ENCODE results near the gene MZB1. TPM values are rescaled to one million over a fixed set of nuclear protein-coding genes. Genes with fewer than 3 reads are reported as not detected.

Gene MZB1
- polyA plus RNA-seq, 1 of the 3 experiments (the other 2 are of a cell fraction) = not detected

DNA sequence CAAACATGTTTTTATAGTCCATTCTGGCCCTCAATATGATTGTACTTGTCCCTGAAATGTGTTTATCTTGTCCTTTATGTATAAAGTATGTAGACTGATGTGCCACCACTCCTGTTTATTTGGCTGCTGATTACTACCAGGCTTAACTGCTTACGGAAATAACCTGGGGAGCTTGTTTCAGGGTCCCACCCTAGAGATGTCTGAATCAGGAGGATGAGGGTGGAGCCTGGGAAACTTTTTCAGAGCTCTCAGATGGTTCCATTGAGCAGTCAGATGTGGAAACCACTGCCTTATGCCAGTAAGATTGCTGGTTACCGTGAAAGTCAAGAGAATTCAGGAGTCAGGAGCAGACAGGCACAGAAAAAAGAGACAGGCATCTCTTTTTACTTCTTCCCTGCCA is 25.8 kb downstream of the MZB1 start (continued):
- TF ChIP-seq, protein P1, sequence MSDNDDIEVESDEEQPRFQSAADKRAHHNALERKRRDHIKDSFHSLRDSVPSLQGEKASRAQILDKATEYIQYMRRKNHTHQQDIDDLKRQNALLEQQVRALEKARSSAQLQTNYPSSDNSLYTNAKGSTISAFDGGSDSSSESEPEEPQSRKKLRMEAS (IDR thresholded peaks at IDR 0.05; ENCODE audit: low read depth) = no peak
- TF ChIP-seq NRF1 (IDR thresholded peaks at IDR 0.05; ENCODE audit: low read depth, low read length) = no peak
- TF ChIP-seq, protein P2, sequence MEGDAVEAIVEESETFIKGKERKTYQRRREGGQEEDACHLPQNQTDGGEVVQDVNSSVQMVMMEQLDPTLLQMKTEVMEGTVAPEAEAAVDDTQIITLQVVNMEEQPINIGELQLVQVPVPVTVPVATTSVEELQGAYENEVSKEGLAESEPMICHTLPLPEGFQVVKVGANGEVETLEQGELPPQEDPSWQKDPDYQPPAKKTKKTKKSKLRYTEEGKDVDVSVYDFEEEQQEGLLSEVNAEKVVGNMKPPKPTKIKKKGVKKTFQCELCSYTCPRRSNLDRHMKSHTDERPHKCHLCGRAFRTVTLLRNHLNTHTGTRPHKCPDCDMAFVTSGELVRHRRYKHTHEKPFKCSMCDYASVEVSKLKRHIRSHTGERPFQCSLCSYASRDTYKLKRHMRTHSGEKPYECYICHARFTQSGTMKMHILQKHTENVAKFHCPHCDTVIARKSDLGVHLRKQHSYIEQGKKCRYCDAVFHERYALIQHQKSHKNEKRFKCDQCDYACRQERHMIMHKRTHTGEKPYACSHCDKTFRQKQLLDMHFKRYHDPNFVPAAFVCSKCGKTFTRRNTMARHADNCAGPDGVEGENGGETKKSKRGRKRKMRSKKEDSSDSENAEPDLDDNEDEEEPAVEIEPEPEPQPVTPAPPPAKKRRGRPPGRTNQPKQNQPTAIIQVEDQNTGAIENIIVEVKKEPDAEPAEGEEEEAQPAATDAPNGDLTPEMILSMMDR (IDR thresholded peaks at IDR 0.05) = no peak
- TF ChIP-seq, protein P3, sequence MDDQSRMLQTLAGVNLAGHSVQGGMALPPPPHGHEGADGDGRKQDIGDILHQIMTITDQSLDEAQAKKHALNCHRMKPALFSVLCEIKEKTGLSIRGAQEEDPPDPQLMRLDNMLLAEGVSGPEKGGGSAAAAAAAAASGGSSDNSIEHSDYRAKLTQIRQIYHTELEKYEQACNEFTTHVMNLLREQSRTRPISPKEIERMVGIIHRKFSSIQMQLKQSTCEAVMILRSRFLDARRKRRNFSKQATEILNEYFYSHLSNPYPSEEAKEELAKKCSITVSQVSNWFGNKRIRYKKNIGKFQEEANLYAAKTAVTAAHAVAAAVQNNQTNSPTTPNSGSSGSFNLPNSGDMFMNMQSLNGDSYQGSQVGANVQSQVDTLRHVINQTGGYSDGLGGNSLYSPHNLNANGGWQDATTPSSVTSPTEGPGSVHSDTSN (IDR thresholded peaks at IDR 0.05) = no peak
- TF ChIP-seq RAD21 (IDR thresholded peaks at IDR 0.05; ENCODE audit: low read length) = no peak
- TF ChIP-seq RCOR1 (IDR thresholded peaks at IDR 0.05; ENCODE audit: low read length) = no peak
- TF ChIP-seq TCF12 (IDR thresholded peaks at IDR 0.05) = no peak
- no peak for TF ChIP-seq SMC3 (IDR thresholded peaks at IDR 0.05; ENCODE audit: low read depth, low read length)
- TF ChIP-seq, protein P4, sequence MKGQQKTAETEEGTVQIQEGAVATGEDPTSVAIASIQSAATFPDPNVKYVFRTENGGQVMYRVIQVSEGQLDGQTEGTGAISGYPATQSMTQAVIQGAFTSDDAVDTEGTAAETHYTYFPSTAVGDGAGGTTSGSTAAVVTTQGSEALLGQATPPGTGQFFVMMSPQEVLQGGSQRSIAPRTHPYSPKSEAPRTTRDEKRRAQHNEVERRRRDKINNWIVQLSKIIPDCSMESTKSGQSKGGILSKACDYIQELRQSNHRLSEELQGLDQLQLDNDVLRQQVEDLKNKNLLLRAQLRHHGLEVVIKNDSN (IDR thresholded peaks at IDR 0.05; ENCODE audit: borderline replicate concordance, low read depth) = no peak
- no peak for TF ChIP-seq MEF2A (IDR thresholded peaks at IDR 0.05; ENCODE audit: borderline replicate concordance, low read depth)
- no peak for TF ChIP-seq TEAD4 (IDR thresholded peaks at IDR 0.05; ENCODE audit: borderline replicate concordance, insufficient read depth)

DNA sequence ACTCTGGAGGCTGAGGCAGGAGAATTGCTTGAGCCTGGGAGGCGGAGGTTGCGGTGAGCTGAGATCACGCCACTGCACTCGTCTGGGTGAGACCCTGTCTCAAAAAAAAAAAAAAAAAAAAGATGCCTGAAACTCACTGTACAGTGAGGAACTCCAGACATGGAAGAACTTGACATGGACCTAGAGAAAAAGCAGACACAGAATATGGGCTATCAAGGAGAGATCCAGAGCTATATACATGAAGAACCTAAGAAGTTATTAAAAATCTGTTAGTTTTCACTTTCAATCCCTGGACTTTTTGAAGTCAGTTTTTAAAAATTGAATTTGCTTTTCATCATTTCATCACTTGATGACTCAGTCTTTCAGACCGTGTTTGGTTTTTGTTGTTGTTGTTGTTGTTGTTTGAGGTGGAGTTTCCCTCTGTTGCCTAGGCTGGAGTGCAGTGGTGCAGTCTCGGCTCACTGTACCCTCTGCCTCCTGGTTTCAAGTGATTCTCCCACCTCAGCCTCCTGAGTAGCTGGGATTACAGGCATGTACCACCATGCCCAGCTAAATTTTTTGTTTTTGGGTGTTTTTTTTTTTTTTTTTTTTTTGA is 27.8 kb downstream of the MZB1 start:
- no peak overlapping the region for H2AFZ ChIP-seq (ENCODE audit: low read depth)
- POLR2A ChIA-PET = no interaction called here
- no peaks in the 10 kb centered on the region for H3K9me2 ChIP-seq
- CTCF ChIA-PET = interaction anchor here (1.1 kb wide), 1 partner anchor 20 kb away, joined by 3 read pairs; the partner anchor contains the start of gene PAIP2
- no peaks in the 10 kb centered on the region for H3K27me3 ChIP-seq (ENCODE audit: insufficient read depth)
- peaks cover 30 to 35% of the 10 kb centered on the region in 2 experiments for H3K36me3 ChIP-seq (replicated peaks in 1 of 2; ENCODE audit: control insufficient read depth in 1 of 2, insufficient read depth in 2 of 2, low read length in 1 of 2)
- 89% methylated on average over 6 of the region's 6 CpGs for WGBS (ENCODE audit: low lambda C conversion rate)
- DNase-seq = no peak
- no peaks in the 10 kb centered on the region for H3K4me1 ChIP-seq (ENCODE audit: control insufficient read depth in 1 of 2, insufficient read depth in 2 of 2, low read depth in 1 of 2, low read length in 1 of 2)
- H3K27ac ChIP-seq (ENCODE audit: low read depth in 2 of 2, low read length in 1 of 2) = no peak overlapping the region
- peaks cover 79% of the 10 kb centered on the region for H3K79me2 ChIP-seq (ENCODE audit: insufficient read depth)
- H3K4me2 ChIP-seq = no peak overlapping the region
- H3K9me3 ChIP-seq = no peaks in the 10 kb centered on the region
- no peak overlapping the region for H3K4me3 ChIP-seq (ENCODE audit: low read depth in 2 of 2, low read length in 1 of 2)
- peaks cover 24% of the 10 kb centered on the region for H3F3A ChIP-seq (replicated peaks; ENCODE audit: insufficient read depth)
- no peak overlapping the region for H3K9ac ChIP-seq
- H4K20me1 ChIP-seq (ENCODE audit: insufficient read depth) = peaks cover 70% of the 10 kb centered on the region
- no peak for TF ChIP-seq YY1 (IDR thresholded peaks at IDR 0.05; ENCODE audit: low read depth)
- no peak for TF ChIP-seq MEF2A (IDR thresholded peaks at IDR 0.05; ENCODE audit: borderline replicate concordance, low read depth)
- TF ChIP-seq JUND (IDR thresholded peaks at IDR 0.05) = no peak
- no peak for TF ChIP-seq GATA2 (CRISPR knock-in tag; IDR thresholded peaks at IDR 0.05)
- TF ChIP-seq FOXJ3 (CRISPR knock-in tag; IDR thresholded peaks at IDR 0.05) = no peak
- TF ChIP-seq SMC3 (IDR thresholded peaks at IDR 0.05; ENCODE audit: low read depth, low read length) = no peak
- TF ChIP-seq, protein P3 (IDR thresholded peaks at IDR 0.05) = no peak
- no peak for TF ChIP-seq MXI1 (IDR thresholded peaks at IDR 0.05; ENCODE audit: low read depth, low read length)
- no peak for TF ChIP-seq EZH2phosphoT487 (IDR thresholded peaks at IDR 0.05; ENCODE audit: borderline replicate concordance, low read depth)
- no peak for TF ChIP-seq GABPA (IDR thresholded peaks at IDR 0.05; ENCODE audit: low read depth)
- TF ChIP-seq RXRA (IDR thresholded peaks at IDR 0.05; ENCODE audit: borderline replicate concordance, low read depth) = no peak
- TF ChIP-seq NRF1 (IDR thresholded peaks at IDR 0.05; ENCODE audit: low read depth, low read length) = no peak
- no peak for TF ChIP-seq TEAD4 (IDR thresholded peaks at IDR 0.05; ENCODE audit: borderline replicate concordance, insufficient read depth)
- no peak for TF ChIP-seq SIN3A (IDR thresholded peaks at IDR 0.05; ENCODE audit: borderline replicate concordance, low read depth, low read length)
- TF ChIP-seq, protein P5, sequence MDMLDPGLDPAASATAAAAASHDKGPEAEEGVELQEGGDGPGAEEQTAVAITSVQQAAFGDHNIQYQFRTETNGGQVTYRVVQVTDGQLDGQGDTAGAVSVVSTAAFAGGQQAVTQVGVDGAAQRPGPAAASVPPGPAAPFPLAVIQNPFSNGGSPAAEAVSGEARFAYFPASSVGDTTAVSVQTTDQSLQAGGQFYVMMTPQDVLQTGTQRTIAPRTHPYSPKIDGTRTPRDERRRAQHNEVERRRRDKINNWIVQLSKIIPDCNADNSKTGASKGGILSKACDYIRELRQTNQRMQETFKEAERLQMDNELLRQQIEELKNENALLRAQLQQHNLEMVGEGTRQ (IDR thresholded peaks at IDR 0.05; ENCODE audit: borderline replicate concordance, low read depth, low read length) = no peak
- no peak for TF ChIP-seq EP300 (IDR thresholded peaks at IDR 0.05; ENCODE audit: borderline replicate concordance in 1 of 2, low read depth in 1 of 2, low read length in 1 of 2)

All from SK-N-SH (cell line).